ENCODE data around the gene TRIM68. TPM values are rescaled to one million over a fixed set of nuclear protein-coding genes. Genes with fewer than 3 reads are reported as not detected.

TRIM68 gene
- total and polyA plus RNA-seq, 2 of the 4 experiments (the other 2 are of a cell fraction), result 8.1 to 8.4 TPM

GRCh38 chr11:4626207-4627099 is 18.4 kb upstream of the TRIM68 start (continued):
- TF ChIP-seq USF2 (IDR thresholded peaks at IDR 0.05; ENCODE audit: low read depth, low read length) (no peak), MAFK (IDR thresholded peaks at IDR 0.05; ENCODE audit: low read depth, low read length) (no peak), POLR2A (IDR thresholded peaks at IDR 0.05; ENCODE audit: low read depth, low read length) (0 out of 2 replicates have a peak, but pooled peaks have one; percentile 21), FOS (IDR thresholded peaks at IDR 0.05; ENCODE audit: low read depth, low read length) (no peak)

GRCh38 chr11:4619514-4619913 is 11.5 kb upstream of the TRIM68 start:
- H2BK120ac ChIP-seq (ENCODE audit: low read depth, low read length), result no peak overlapping the region
- H3K14ac ChIP-seq (replicated peaks; ENCODE audit: low read depth, low read length), result no peak overlapping the region
- no CpG with 5 or more reads among the region's 9 CpGs for WGBS, 2 experiments (ENCODE audit: extremely low coverage in 2 of 2, insufficient read length in 1 of 2)
- no peak overlapping the region for H3K18ac ChIP-seq (ENCODE audit: low read depth, low read length)
- no peak overlapping the region for H2BK20ac ChIP-seq (ENCODE audit: low read depth, low read length)
- no TSS peak for BruUV-seq (replicated peaks)
- no peak overlapping the region for H3K56ac ChIP-seq (ENCODE audit: extremely low read depth, insufficient read depth, low read length)
- peaks cover 2% of the 10 kb centered on the region; the same call in 1 of the 2 replicates for H3K27me3 ChIP-seq (ENCODE audit: control insufficient read depth, insufficient read depth, low read length)
- H2AFZ ChIP-seq (replicated peaks; ENCODE audit: low read length, poor library complexity), result no peak overlapping the region
- H3K9ac ChIP-seq (ENCODE audit: low read depth, low read length), result no peak overlapping the region
- no peak overlapping the region for H2AK9ac ChIP-seq (replicated peaks; ENCODE audit: low read depth, low read length, poor library complexity)
- no peak overlapping the region for H3K23ac ChIP-seq (ENCODE audit: low read depth, low read length)
- DNase-seq (no peak), ATAC-seq (ENCODE audit: low read depth) (no peak)
- no peak overlapping the region for H3K27ac ChIP-seq (ENCODE audit: insufficient read depth, low read length)
- no peak overlapping the region for H3K4me3 ChIP-seq (ENCODE audit: insufficient read depth, low read depth, low read length)
- H3K9me1 ChIP-seq (ENCODE audit: insufficient read depth, low read length), result no peaks in the 10 kb centered on the region
- intact Hi-C loops (cut with micrococcal nuclease) (no loop called here), in situ Hi-C loops (cut with MboI; ENCODE audit: low sequenced_read_pairs) (no loop called here), dilution Hi-C loops (cut with HindIII; ENCODE audit: low sequenced_read_pairs, unreplicated experiment) (no loop called here)
- H2BK5ac ChIP-seq (ENCODE audit: low read depth, low read length, poor library complexity, severe bottlenecking), result no peak overlapping the region
- H3K36me3 ChIP-seq (ENCODE audit: control insufficient read depth, insufficient read depth, low read length), result no peaks in the 10 kb centered on the region
- H4K20me1 ChIP-seq (ENCODE audit: insufficient read depth, low read length), result no peaks in the 10 kb centered on the region
- H2AK5ac ChIP-seq (ENCODE audit: low read depth, low read length), result no peak overlapping the region
- H4K8ac ChIP-seq (ENCODE audit: low read depth in 2 of 2, low read length in 2 of 2), result no peak overlapping the region
- no peaks in the 10 kb centered on the region for H3K4me1 ChIP-seq (ENCODE audit: control insufficient read depth, insufficient read depth, low read length)
- H4K91ac ChIP-seq (ENCODE audit: insufficient read depth, low read depth, low read length), result no peak overlapping the region
- H4K5ac ChIP-seq (ENCODE audit: low read depth, low read length), result no peak overlapping the region
- no peaks in the 10 kb centered on the region for H3K79me1 ChIP-seq (ENCODE audit: low read depth in 1 of 2, low read length in 2 of 2)
- POLR2A ChIA-PET (ENCODE audit: unreplicated experiment), result no interaction called here
- CTCF ChIA-PET, result no interaction called here
- no peak overlapping the region for H3K4me2 ChIP-seq (ENCODE audit: low read depth, low read length)
- no peaks in the 10 kb centered on the region for H3K9me3 ChIP-seq (ENCODE audit: control insufficient read depth, insufficient read depth, low read length)
- H3K4ac ChIP-seq (ENCODE audit: low read depth, low read length), result no peak overlapping the region
- no peak overlapping the region for H2BK15ac ChIP-seq (ENCODE audit: low read depth, low read length)
- TF ChIP-seq ELK1 (IDR thresholded peaks at IDR 0.05; ENCODE audit: borderline replicate concordance, low read depth, low read length) (no peak), SMC3 (IDR thresholded peaks at IDR 0.05; ENCODE audit: low read depth, low read length) (no peak), CHD1 (IDR thresholded peaks at IDR 0.05; ENCODE audit: low read depth, low read length) (no peak), MXI1 (IDR thresholded peaks at IDR 0.05; ENCODE audit: borderline replicate concordance, low read depth, low read length) (no peak), USF2 (IDR thresholded peaks at IDR 0.05; ENCODE audit: low read depth, low read length) (no peak), BHLHE40 (IDR thresholded peaks at IDR 0.05; ENCODE audit: low read depth, low read length) (no peak), CTCF (conservative IDR thresholded peaks at IDR 0.05; ENCODE audit: low read depth, low read length) (no peak), FOS (IDR thresholded peaks at IDR 0.05; ENCODE audit: low read depth, low read length) (no peak)
